Measurements from ENCODE around the gene ATP5ME.

The ATP5ME gene

GRCh38 chr4:685679-686412, 11.8 kb upstream of the ATP5ME start:
- peak in 1 of 10 donors; percentile 54 for DNase-seq
- intact Hi-C loops (cut with DNase I), result no loop called here

- DNase-seq, result no peak
- intact Hi-C loops (cut with DNase I), result no loop called here
Observed at GRCh38 chr4:684623-685327, 10.7 kb upstream of the ATP5ME start.

- DNase-seq, result peak; percentile 46 to 96 (median 76)
- intact Hi-C loops (cut with DNase I), result no loop called here
Observed at GRCh38 chr4:683982-684622, 10.0 kb upstream of the ATP5ME start.

GRCh38 chr4:683247-683897, 9.3 kb upstream of the ATP5ME start:
- DNase-seq, result peak in 1 of 10 donors; percentile 79
- intact Hi-C loops (cut with DNase I), result no loop called here

GRCh38 chr4:682490-683172, 8.6 kb upstream of the ATP5ME start:
- intact Hi-C loops (cut with DNase I), result no loop called here
- DNase-seq, result peak in 1 of 10 donors; percentile 64

GRCh38 chr4:681736-682451, 7.8 kb upstream of the ATP5ME start:
- intact Hi-C loops (cut with DNase I), result no loop called here
- DNase-seq, result peak in 1 of 10 donors; percentile 76

GRCh38 chr4:680928-681645, 7.0 kb upstream of the ATP5ME start:
- peak in 2 of 10 donors; percentile 66 to 88 for DNase-seq
- intact Hi-C loops (cut with DNase I), result no loop called here

GRCh38 chr4:680551-680927, 6.5 kb upstream of the ATP5ME start:
- intact Hi-C loops (cut with DNase I), result no loop called here
- peak in 1 of 10 donors; percentile 78 for DNase-seq

- DNase-seq, result peak in 1 of 10 donors; percentile 43
- intact Hi-C loops (cut with DNase I), result no loop called here
Observed at GRCh38 chr4:680091-680490, 6.0 kb upstream of the ATP5ME start.

GRCh38 chr4:679629-680028, 5.6 kb upstream of the ATP5ME start:
- DNase-seq, result no peak
- intact Hi-C loops (cut with DNase I), result loop anchor here (10.0 kb wide), 2 partner anchors 75 to 205 kb away; no protein-coding TSS in a partner anchor

GRCh38 chr4:679104-679481, 5.0 kb upstream of the ATP5ME start:
- DNase-seq, result peak in 1 of 10 donors; percentile 72
- intact Hi-C loops (cut with DNase I), result loop anchor here (10.0 kb wide), 2 partner anchors 74 to 204 kb away; no protein-coding TSS in a partner anchor

- DNase-seq, result peak in 1 of 10 donors; percentile 75
- intact Hi-C loops (cut with DNase I), result loop anchor here (10.0 kb wide), 2 partner anchors 74 to 204 kb away; no protein-coding TSS in a partner anchor
Observed at GRCh38 chr4:678331-679103, 4.4 kb upstream of the ATP5ME start.

GRCh38 chr4:677431-678293, 3.6 kb upstream of the ATP5ME start:
- intact Hi-C loops (cut with DNase I), result loop anchor here (10.0 kb wide), 2 partner anchors 73 to 203 kb away; no protein-coding TSS in a partner anchor
- peak in 4 of 10 donors; percentile 38 to 91 (median 76) for DNase-seq

GRCh38 chr4:676871-677235, 2.8 kb upstream of the ATP5ME start:
- intact Hi-C loops (cut with DNase I), result loop anchor here (10.0 kb wide), 2 partner anchors 72 to 202 kb away; no protein-coding TSS in a partner anchor
- peak in 1 of 10 donors; percentile 79 for DNase-seq

- intact Hi-C loops (cut with DNase I), result loop anchor here (10.0 kb wide), 2 partner anchors 71 to 201 kb away; no protein-coding TSS in a partner anchor
- peak in 1 of 10 donors; percentile 64 for DNase-seq
Observed at GRCh38 chr4:675980-676870, 2.1 kb upstream of the ATP5ME start.

All from posterior cingulate gyrus (tissue), 11 donors.